ENCODE measurements around the gene MAPK8IP2.
"Not testable (repeated sequence)": the region's sequence is repeated elsewhere in the genome, so short reads cannot be mapped to it uniquely, and the experiment has no call there.

The MAPK8IP2 gene

GRCh38 chr22:50612528-50613221 is 12.1 kb downstream of the MAPK8IP2 start:
- Histone ChIP-seq H3K27ac (ENCODE audit: low read depth, low read length) (peak overlapping the region; percentile 75), H3K27me3 (ENCODE audit: control insufficient read depth in 1 of 2, insufficient read depth in 2 of 2, low read length in 2 of 2) (peaks cover 1 to 6% of the 10 kb centered on the region in 2 donors), H3K4me3 (ENCODE audit: low read depth in 1 of 2, low read length in 2 of 2) (peak overlapping the region in 1 of 2 donors; percentile 29)

GRCh38 chr22:50613291-50613981 is 12.8 kb downstream of the MAPK8IP2 start:
- Histone ChIP-seq H3K4me3 (ENCODE audit: low read depth in 1 of 2, low read length in 2 of 2) (peak overlapping the region in 1 of 2 donors; percentile 6), H3K27me3 (ENCODE audit: control insufficient read depth in 1 of 2, insufficient read depth in 2 of 2, low read length in 2 of 2) (peaks cover 0 to 6% of the 10 kb centered on the region in 2 donors), H3K9ac (ENCODE audit: low read depth in 1 of 2, low read length in 2 of 2) (peak overlapping the region; percentile 21 to 43), H3K27ac (ENCODE audit: low read depth, low read length) (peak overlapping the region; percentile 75), H3K36me3 (ENCODE audit: control insufficient read depth in 1 of 2, insufficient read depth in 2 of 2, low read length in 2 of 2) (no peaks in the 10 kb centered on the region), H3K9me3 (ENCODE audit: control insufficient read depth in 1 of 2, low read length in 2 of 2) (no peaks in the 10 kb centered on the region), H3K4me1 (ENCODE audit: control insufficient read depth in 1 of 2, insufficient read depth in 2 of 2, low read length in 2 of 2) (peaks cover 6 to 13% of the 10 kb centered on the region in 2 donors)

More at GRCh38 chr22:50612528-50613221, 12.1 kb downstream of the MAPK8IP2 start:
- peaks cover 6 to 13% of the 10 kb centered on the region in 2 donors for H3K4me1 ChIP-seq (ENCODE audit: control insufficient read depth in 1 of 2, insufficient read depth in 2 of 2, low read length in 2 of 2)
- H3K36me3 ChIP-seq (ENCODE audit: control insufficient read depth in 1 of 2, insufficient read depth in 2 of 2, low read length in 2 of 2) = no peaks in the 10 kb centered on the region
- no peaks in the 10 kb centered on the region for H3K9me3 ChIP-seq (ENCODE audit: control insufficient read depth in 1 of 2, low read length in 2 of 2)
- H3K9ac ChIP-seq (ENCODE audit: low read depth in 1 of 2, low read length in 2 of 2) = peak overlapping the region in 1 of 2 donors; percentile 21

- not testable (repeated sequence) for H3K27ac ChIP-seq (ENCODE audit: low read depth, low read length)
Observed at GRCh38 chr22:50614296-50614695, 13.7 kb downstream of the MAPK8IP2 start.

GRCh38 chr22:50620593-50621355 is 20.2 kb downstream of the MAPK8IP2 start:
- H3K4me3 ChIP-seq (ENCODE audit: low read depth in 1 of 2, low read length in 2 of 2) = peak overlapping the region; percentile 65 to 74
- H3K9ac ChIP-seq (ENCODE audit: low read depth in 1 of 2, low read length in 2 of 2) = peak overlapping the region; percentile 43 to 72
- H3K27ac ChIP-seq (ENCODE audit: low read depth, low read length) = no peak overlapping the region

More at GRCh38 chr22:50614296-50614695, 13.7 kb downstream of the MAPK8IP2 start:
- H3K27me3 ChIP-seq (ENCODE audit: control insufficient read depth in 1 of 2, insufficient read depth in 2 of 2, low read length in 2 of 2); H3K4me3 ChIP-seq (ENCODE audit: low read depth in 1 of 2, low read length in 2 of 2); H3K9ac ChIP-seq (ENCODE audit: low read depth in 1 of 2, low read length in 2 of 2); H3K36me3 ChIP-seq (ENCODE audit: control insufficient read depth in 1 of 2, insufficient read depth in 2 of 2, low read length in 2 of 2); H3K9me3 ChIP-seq (ENCODE audit: control insufficient read depth in 1 of 2, low read length in 2 of 2): not testable (repeated sequence)
- peaks cover 6 to 13% of the 10 kb centered on the region in 2 donors for H3K4me1 ChIP-seq (ENCODE audit: control insufficient read depth in 1 of 2, insufficient read depth in 2 of 2, low read length in 2 of 2)

GRCh38 chr22:50621356-50621880 is 20.8 kb downstream of the MAPK8IP2 start:
- Histone ChIP-seq H3K27ac (ENCODE audit: low read depth, low read length) (peak overlapping the region; percentile 41), H3K36me3 (ENCODE audit: control insufficient read depth in 1 of 2, insufficient read depth in 2 of 2, low read length in 2 of 2) (peaks cover 0 to 4% of the 10 kb centered on the region in 2 donors), H3K4me1 (ENCODE audit: control insufficient read depth in 1 of 2, insufficient read depth in 2 of 2, low read length in 2 of 2) (peaks cover 41 to 46% of the 10 kb centered on the region in 2 donors), H3K27me3 (ENCODE audit: control insufficient read depth in 1 of 2, insufficient read depth in 2 of 2, low read length in 2 of 2) (no peaks in the 10 kb centered on the region), H3K4me3 (ENCODE audit: low read depth in 1 of 2, low read length in 2 of 2) (peak overlapping the region; percentile 65 to 74), H3K9me3 (ENCODE audit: control insufficient read depth in 1 of 2, low read length in 2 of 2) (no peaks in the 10 kb centered on the region), H3K9ac (ENCODE audit: low read depth in 1 of 2, low read length in 2 of 2) (peak overlapping the region; percentile 43 to 72)

More at GRCh38 chr22:50620593-50621355, 20.2 kb downstream of the MAPK8IP2 start:
- Histone ChIP-seq H3K36me3 (ENCODE audit: control insufficient read depth in 1 of 2, insufficient read depth in 2 of 2, low read length in 2 of 2) (peaks cover 0 to 4% of the 10 kb centered on the region in 2 donors), H3K27me3 (ENCODE audit: control insufficient read depth in 1 of 2, insufficient read depth in 2 of 2, low read length in 2 of 2) (no peaks in the 10 kb centered on the region), H3K4me1 (ENCODE audit: control insufficient read depth in 1 of 2, insufficient read depth in 2 of 2, low read length in 2 of 2) (peaks cover 40 to 41% of the 10 kb centered on the region in 2 donors), H3K9me3 (ENCODE audit: control insufficient read depth in 1 of 2, low read length in 2 of 2) (no peaks in the 10 kb centered on the region)

- Histone ChIP-seq H3K9ac (ENCODE audit: low read depth in 1 of 2, low read length in 2 of 2) (peak overlapping the region; percentile 43 to 72), H3K4me3 (ENCODE audit: low read depth in 1 of 2, low read length in 2 of 2) (peak overlapping the region; percentile 65 to 74), H3K4me1 (ENCODE audit: control insufficient read depth in 1 of 2, insufficient read depth in 2 of 2, low read length in 2 of 2) (peaks cover 44 to 53% of the 10 kb centered on the region in 2 donors), H3K27me3 (ENCODE audit: control insufficient read depth in 1 of 2, insufficient read depth in 2 of 2, low read length in 2 of 2) (no peaks in the 10 kb centered on the region), H3K27ac (ENCODE audit: low read depth, low read length) (peak overlapping the region; percentile 90), H3K36me3 (ENCODE audit: control insufficient read depth in 1 of 2, insufficient read depth in 2 of 2, low read length in 2 of 2) (peaks cover 0 to 4% of the 10 kb centered on the region in 2 donors), H3K9me3 (ENCODE audit: control insufficient read depth in 1 of 2, low read length in 2 of 2) (no peaks in the 10 kb centered on the region)
Observed at GRCh38 chr22:50621948-50622722, 21.5 kb downstream of the MAPK8IP2 start.

GRCh38 chr22:50622723-50623327 is 22.2 kb downstream of the MAPK8IP2 start:
- Histone ChIP-seq H3K9ac (ENCODE audit: low read depth in 1 of 2, low read length in 2 of 2) (peak overlapping the region; percentile 43 to 72), H3K4me3 (ENCODE audit: low read depth in 1 of 2, low read length in 2 of 2) (peak overlapping the region; percentile 65 to 74), H3K36me3 (ENCODE audit: control insufficient read depth in 1 of 2, insufficient read depth in 2 of 2, low read length in 2 of 2) (peaks cover 0 to 4% of the 10 kb centered on the region in 2 donors), H3K27me3 (ENCODE audit: control insufficient read depth in 1 of 2, insufficient read depth in 2 of 2, low read length in 2 of 2) (no peaks in the 10 kb centered on the region), H3K4me1 (ENCODE audit: control insufficient read depth in 1 of 2, insufficient read depth in 2 of 2, low read length in 2 of 2) (peaks cover 44 to 55% of the 10 kb centered on the region in 2 donors), H3K27ac (ENCODE audit: low read depth, low read length) (peak overlapping the region; percentile 90), H3K9me3 (ENCODE audit: control insufficient read depth in 1 of 2, low read length in 2 of 2) (no peaks in the 10 kb centered on the region)

GRCh38 chr22:50624347-50625130 is 23.9 kb downstream of the MAPK8IP2 start:
- H3K4me1 ChIP-seq (ENCODE audit: control insufficient read depth in 1 of 2, insufficient read depth in 2 of 2, low read length in 2 of 2) = peaks cover 53 to 63% of the 10 kb centered on the region in 2 donors
- no peak overlapping the region for H3K27ac ChIP-seq (ENCODE audit: low read depth, low read length)

More at GRCh38 chr22:50624347-50625130, 23.9 kb downstream of the MAPK8IP2 start:
- Histone ChIP-seq H3K36me3 (ENCODE audit: control insufficient read depth in 1 of 2, insufficient read depth in 2 of 2, low read length in 2 of 2) (peaks cover 0 to 4% of the 10 kb centered on the region in 2 donors), H3K9me3 (ENCODE audit: control insufficient read depth in 1 of 2, low read length in 2 of 2) (no peaks in the 10 kb centered on the region), H3K27me3 (ENCODE audit: control insufficient read depth in 1 of 2, insufficient read depth in 2 of 2, low read length in 2 of 2) (no peaks in the 10 kb centered on the region), H3K9ac (ENCODE audit: low read depth in 1 of 2, low read length in 2 of 2) (peak overlapping the region in 1 of 2 donors; percentile 18), H3K4me3 (ENCODE audit: low read depth in 1 of 2, low read length in 2 of 2) (no peak overlapping the region)
